H9 (cell line): ENCODE data around the gene KIF16B. TPM values are rescaled to one million over a fixed set of nuclear protein-coding genes. Genes with fewer than 3 reads are reported as not detected.

Experiments used
- DNase-seq: peaks from one replicate; pipeline ENCODE4 v3.0.0-alpha.2; 2017
- H2AFZ ChIP-seq: one replicate; pipeline ENCODE4 v1.6.1; 2013; ENCODE audit warnings: mild to moderate bottlenecking, low read length, control low read depth, moderate library complexity
- H2AK5ac ChIP-seq: 2 replicates; pipeline ENCODE4 v1.6.1; 2013; ENCODE audit warnings: low read length, control low read depth, mixed read lengths; ENCODE audit not compliant: insufficient read length
- H2BK120ac ChIP-seq: one replicate; pipeline ENCODE4 v1.6.1; 2013; ENCODE audit warnings: low read depth, mild to moderate bottlenecking, low read length, control low read depth, inconsistent platforms; ENCODE audit not compliant: poor library complexity, severe bottlenecking
- H2BK12ac ChIP-seq: 2 replicates; pipeline ENCODE4 v1.6.1; 2013; ENCODE audit warnings: low read length, control low read depth, mixed read lengths, low read depth; ENCODE audit not compliant: insufficient read length
- H2BK15ac ChIP-seq: 2 replicates; pipeline ENCODE4 v1.6.1; 2013; ENCODE audit warnings: low read depth, low read length, control low read depth
- H2BK20ac ChIP-seq: one replicate; pipeline ENCODE4 v1.6.1; 2013; ENCODE audit warnings: low read depth, mild to moderate bottlenecking, low read length, control low read depth, inconsistent platforms; ENCODE audit not compliant: poor library complexity, severe bottlenecking
- H2BK5ac ChIP-seq: 2 replicates; pipeline ENCODE4 v1.6.1; 2013; ENCODE audit warnings: low read length, control low read depth, mixed read lengths; ENCODE audit not compliant: insufficient read length
- H3K14ac ChIP-seq: 2 replicates; pipeline ENCODE4 v1.6.1; 2013; ENCODE audit warnings: low read length, control low read depth; ENCODE audit not compliant: insufficient read depth
- H3K18ac ChIP-seq: 2 replicates; pipeline ENCODE4 v1.6.1; 2013; ENCODE audit warnings: low read depth, mild to moderate bottlenecking, mixed read lengths, low read length, control low read depth; ENCODE audit not compliant: insufficient read length
- H3K23ac ChIP-seq: 2 replicates; pipeline ENCODE4 v1.6.1; 2013; ENCODE audit warnings: low read length, control low read depth, mixed read lengths, low read depth; ENCODE audit not compliant: insufficient read length
- H3K23me2 ChIP-seq: 2 replicates; pipeline ENCODE4 v1.6.1; 2013; ENCODE audit warnings: low read depth, mild to moderate bottlenecking, mixed read lengths, low read length, control low read depth; ENCODE audit not compliant: insufficient read length, poor library complexity, severe bottlenecking
- H3K27ac ChIP-seq: 2 replicates; pipeline ENCODE4 v1.5.1; 2013; ENCODE audit warnings: low read length, control low read depth, mixed read lengths, low read depth; ENCODE audit not compliant: insufficient read length
- H3K27me3 ChIP-seq: 2 replicates; pipeline ENCODE4 v1.6.1; 2013; ENCODE audit warnings: low read length, control low read depth, inconsistent platforms; ENCODE audit not compliant: insufficient read depth
- H3K4ac ChIP-seq: 2 replicates; pipeline ENCODE4 v1.6.1; 2013; ENCODE audit warnings: low read depth, mild to moderate bottlenecking, control low read depth, inconsistent platforms, low read length, moderate library complexity
- H3K4me1 ChIP-seq: 2 replicates; pipeline ENCODE4 v1.6.1; 2013; ENCODE audit warnings: low read length, control low read depth, inconsistent platforms; ENCODE audit not compliant: insufficient read depth
- H3K4me2 ChIP-seq: 2 replicates; pipeline ENCODE4 v1.6.1; 2013; ENCODE audit warnings: low read length, control low read depth, mixed read lengths; ENCODE audit not compliant: insufficient read length, insufficient read depth
- H3K56ac ChIP-seq: 2 replicates; pipeline ENCODE4 v1.6.1; 2013; ENCODE audit warnings: low read depth, mild to moderate bottlenecking, mixed read lengths, low read length, control low read depth; ENCODE audit not compliant: insufficient read length
- H3K79me1 ChIP-seq: 2 replicates; pipeline ENCODE4 v1.6.1; 2013; ENCODE audit warnings: low read depth, mild to moderate bottlenecking, moderate library complexity, low read length, control low read depth, inconsistent platforms; ENCODE audit not compliant: insufficient read depth, poor library complexity, severe bottlenecking
- H3K79me2 ChIP-seq: 2 replicates; pipeline ENCODE4 v1.6.1; 2013; ENCODE audit warnings: low read length, control low read depth, inconsistent platforms; ENCODE audit not compliant: insufficient read depth
- H3K9ac ChIP-seq: 2 replicates; pipeline ENCODE4 v1.6.1; 2013; ENCODE audit warnings: low read length, control low read depth, mixed read lengths; ENCODE audit not compliant: insufficient read length; ENCODE audit errors: extremely low read depth
- H3K9me3 ChIP-seq: one replicate; pipeline ENCODE4 v1.6.1; 2013; ENCODE audit warnings: low read depth, low read length, inconsistent platforms; ENCODE audit not compliant: control insufficient read depth
- H3T11ph ChIP-seq: one replicate; pipeline ENCODE4 v1.6.1; 2013; ENCODE audit warnings: mild to moderate bottlenecking, low read length, control low read depth, inconsistent platforms
- H4K20me1 ChIP-seq: one replicate; pipeline ENCODE4 v1.6.1; 2013; ENCODE audit not compliant: control insufficient read depth, insufficient read length, insufficient read depth
- H4K5ac ChIP-seq: 2 replicates; pipeline ENCODE4 v1.6.1; 2013; ENCODE audit warnings: low read depth, mild to moderate bottlenecking, mixed read lengths, low read length, control low read depth; ENCODE audit not compliant: insufficient read length
- H4K8ac ChIP-seq: replicated peaks from 2 replicates; pipeline ENCODE4 v1.6.1; 2013; ENCODE audit warnings: low read length, control low read depth, mixed read lengths, low read depth; ENCODE audit not compliant: insufficient read length
- H4K91ac ChIP-seq: 2 replicates; pipeline ENCODE4 v1.6.1; 2013; ENCODE audit warnings: low read depth, mild to moderate bottlenecking, moderate library complexity, mixed read lengths, low read length, control low read depth; ENCODE audit not compliant: insufficient read length
- H3K27ac Mint-ChIP-seq, 3 experiments: 2 replicates in 2 of 3; 3 replicates in 1 of 3; pipeline ENCODE4 v1.8.0; 2020 to 2021; ENCODE audit warnings: mixed read lengths in 3 of 3, mild to moderate bottlenecking in 1 of 3, moderate library complexity in 1 of 3
- H3K27me3 Mint-ChIP-seq: 2 replicates; pipeline ENCODE4 v1.8.0; 2021; ENCODE audit warnings: low read depth, mild to moderate bottlenecking, moderate library complexity, mixed read lengths
- H3K36me3 Mint-ChIP-seq, 3 experiments: 2 replicates in 2 of 3; 3 replicates in 1 of 3; pipeline ENCODE4 v1.8.0; 2020 to 2021; ENCODE audit warnings: low read depth in 3 of 3, mixed read lengths in 3 of 3; ENCODE audit not compliant: insufficient read depth in 1 of 3
- H3K4me1 Mint-ChIP-seq, 2 experiments: 2 replicates each; pipeline ENCODE4 v1.8.0; 2020; ENCODE audit warnings: mixed read lengths in 2 of 2
- H3K4me3 Mint-ChIP-seq, 2 experiments: 2 replicates in 1 of 2; 3 replicates in 1 of 2; pipeline ENCODE4 v1.8.0; 2020 to 2021; ENCODE audit warnings: mild to moderate bottlenecking in 2 of 2, mixed read lengths in 2 of 2, moderate library complexity in 1 of 2
- H3K9me3 Mint-ChIP-seq, 2 experiments: 2 replicates in 1 of 2; 3 replicates in 1 of 2; pipeline ENCODE4 v1.8.0; 2020; ENCODE audit warnings: mild to moderate bottlenecking in 2 of 2, mixed read lengths in 2 of 2, moderate library complexity in 1 of 2
- CTCF ChIP-seq: fragments of 200-600 bp; sonication (generic); conservative IDR thresholded peaks from 3 replicates; pipeline ENCODE4 v1.8.0; 2021; ENCODE audit warnings: antibody characterized with exemption, mild to moderate bottlenecking
- WGBS: extraction: QIAGEN DNeasy Blood & Tissue Kit; methylation state at CpG from one replicate; pipeline ENCODE4 v1.1.7; 2013; ENCODE audit warnings: missing lambda C conversion rate, low lambda C conversion rate, mixed read lengths; ENCODE audit not compliant: insufficient read length; ENCODE audit errors: extremely low coverage; 5-methylcytosine and 5-hydroxymethylcytosine counted together
- total RNA-seq: library from RNA; stranded (reverse); gene quantifications from 2 replicates; pipeline ENCODE4 v1.2.1, GENCODE V29; 2021

The KIF16B gene
- total RNA-seq, 1 experiment from 2014 or later = 7.4 TPM

- H3K4me1 ChIP-seq = 0 out of 2 replicates have a peak, but pooled peaks cover 3% of the 10 kb centered on the region
- H3K4me3 Mint-ChIP-seq = no peak overlapping the region
- H3K79me2 ChIP-seq = no peaks in the 10 kb centered on the region
- no peak overlapping the region for H2AK5ac ChIP-seq
- no peak overlapping the region for H3K23ac ChIP-seq
- no peak overlapping the region for H4K5ac ChIP-seq
- peak; percentile 84 for DNase-seq
- no peaks in the 10 kb centered on the region for H3K23me2 ChIP-seq
- H3K27me3 ChIP-seq = no peaks in the 10 kb centered on the region
- H3K27ac ChIP-seq = no peak overlapping the region
- H3T11ph ChIP-seq = no peak overlapping the region
- WGBS = no CpG with 5 or more reads among the region's 10 CpGs
- H2BK120ac ChIP-seq = no peak overlapping the region
- peak; percentile 85 for TF ChIP-seq CTCF
- no peak overlapping the region for H2BK5ac ChIP-seq
- no peak overlapping the region for H3K4ac ChIP-seq
- peaks cover 3 to 6% of the 10 kb centered on the region in 2 experiments; a peak in 4 of 5 replicates for H3K9me3 Mint-ChIP-seq
- H3K14ac ChIP-seq = no peak overlapping the region
- H3K36me3 Mint-ChIP-seq = peaks cover 2 to 8% (median 5%) of the 10 kb centered on the region in 3 experiments; a peak in 6 of 7 replicates
- H3K9me3 ChIP-seq = no peaks in the 10 kb centered on the region
- peaks cover 15 to 16% of the 10 kb centered on the region in 2 experiments for H3K4me1 Mint-ChIP-seq
- H2BK12ac ChIP-seq = no peak overlapping the region
- no peaks in the 10 kb centered on the region for H3K79me1 ChIP-seq
- H2BK20ac ChIP-seq = no peak overlapping the region
- H4K20me1 ChIP-seq = no peaks in the 10 kb centered on the region
- no peak overlapping the region for H2BK15ac ChIP-seq
- H3K4me2 ChIP-seq = no peak overlapping the region
- H3K27ac Mint-ChIP-seq = no peak overlapping the region
- H2AFZ ChIP-seq = no peak overlapping the region
- no peak overlapping the region for H3K56ac ChIP-seq
- H3K18ac ChIP-seq = no peak overlapping the region
- H4K8ac ChIP-seq = no peak overlapping the region
- H3K27me3 Mint-ChIP-seq = no peaks in the 10 kb centered on the region
- H4K91ac ChIP-seq = no peak overlapping the region
- no peak overlapping the region for H3K9ac ChIP-seq
Measured at GRCh38 chr20:16434062-16434664, 139.1 kb downstream of the KIF16B start.
